Smooth muscle cell of the pulmonary artery (primary cell): ENCODE measurements around the gene SNX17. TPM values are rescaled to one million over a fixed set of nuclear protein-coding genes. Genes with fewer than 3 reads are reported as not detected.

Source experiments
- total RNA-seq: library from RNA; depleted of rRNA; stranded (reverse); fragments of >200 nt; gene quantifications from 2 replicates; pipeline ENCODE4 v1.2.3, GENCODE V29; 2014

The SNX17 gene
- total RNA-seq, result 111 and 145 TPM in 2 replicates

GRCh38 chr2:27370026-27370815 lies at the start of gene SNX17, which contains the start of gene EIF2B4:
SNX17 (plus strand) TSS chr2:27370616; CDS start chr2:27370744, 128 bp downstream.
EIF2B4 (minus strand) TSS chr2:27370338; CDS start chr2:27370314, 24 bp downstream.

GRCh38 chr2:27322766-27323595 lies 47.4 kb upstream of the SNX17 start, which contains the start of gene MPV17:
MPV17 (minus strand) TSS chr2:27323097; CDS start chr2:27322517, 580 bp downstream.

GRCh38 chr2:27356382-27357181 lies 13.8 kb upstream of the SNX17 start, which contains the start of gene GTF3C2:
GTF3C2 (minus strand) TSS chr2:27356764; CDS start chr2:27343554, 13,210 bp downstream.

GRCh38 chr2:27380626-27381545 lies 10.5 kb downstream of the SNX17 start, which contains the start of gene ZNF513:
ZNF513 (minus strand) TSS chr2:27380734; CDS start chr2:27380526, 208 bp downstream.

GRCh38 chr2:27409321-27410073 lies 39.1 kb downstream of the SNX17 start, which contains the start of gene PPM1G:
PPM1G (minus strand) TSS chr2:27409591; CDS start chr2:27409422, 169 bp downstream.

Other genes starting within 250 kb of the SNX17 start
- gene ABHD1, start 246.8 kb upstream of the SNX17 start, total RNA-seq, result 0.13 and 0.20 TPM in 2 replicates
- 43.3 and 48.8 TPM in 2 replicates for gene PREB, start 236.0 kb upstream of the SNX17 start, total RNA-seq
- gene PRR30, start 231.2 kb upstream of the SNX17 start, total RNA-seq, result not detected in 2 replicates
- gene TCF23, start 221.6 kb upstream of the SNX17 start, total RNA-seq, result not detected in 2 replicates
- gene ATRAID, start 158.6 kb upstream of the SNX17 start, total RNA-seq, result 155 and 179 TPM in 2 replicates
- gene SLC5A6, start 158.3 kb upstream of the SNX17 start, total RNA-seq, result 17.2 and 25.6 TPM in 2 replicates
- gene CAD, start 153.2 kb upstream of the SNX17 start, total RNA-seq, result 37.3 and 75.5 TPM in 2 replicates
- gene SLC30A3, start 107.6 kb upstream of the SNX17 start, total RNA-seq, result 0.03 and 0.26 TPM in 2 replicates
- gene DNAJC5G, start 95.2 kb upstream of the SNX17 start, total RNA-seq, result not detected in 2 replicates
- gene TRIM54, start 88.2 kb upstream of the SNX17 start, total RNA-seq, result 0.10 TPM in 1 of 2 replicates, not detected in the other
- 0.85 and 1.2 TPM in 2 replicates for gene UCN, start 62.2 kb upstream of the SNX17 start, total RNA-seq
- 71.7 and 83.5 TPM in 2 replicates for gene MPV17, start 47.5 kb upstream of the SNX17 start, total RNA-seq
- gene GTF3C2, start 13.9 kb upstream of the SNX17 start, total RNA-seq, result 24.6 and 31.1 TPM in 2 replicates
- 25.2 and 27.7 TPM in 2 replicates for gene EIF2B4, start 278 bp upstream of the SNX17 start, total RNA-seq
- gene ZNF513, start 10.1 kb downstream of the SNX17 start, total RNA-seq, result 8.9 and 10.6 TPM in 2 replicates
- gene PPM1G, start 39.0 kb downstream of the SNX17 start, total RNA-seq, result 59.6 and 68.3 TPM in 2 replicates
- 99.9 and 108 TPM in 2 replicates for gene NRBP1, start 58.0 kb downstream of the SNX17 start, total RNA-seq
- 0.39 TPM in 1 of 2 replicates, not detected in the other for gene KRTCAP3, start 71.8 kb downstream of the SNX17 start, total RNA-seq
- 38.3 and 43.3 TPM in 2 replicates for gene IFT172, start 119.1 kb downstream of the SNX17 start, total RNA-seq
- gene FNDC4, start 124.6 kb downstream of the SNX17 start, total RNA-seq, result 39.9 and 52.9 TPM in 2 replicates
- 7.4 and 8.5 TPM in 2 replicates for gene GCKR, start 126.2 kb downstream of the SNX17 start, total RNA-seq
- gene ZNF512, start 212.4 kb downstream of the SNX17 start, total RNA-seq, result 16.3 and 21.9 TPM in 2 replicates